OCI-LY7 (cell line): Measurements from ENCODE around the gene ACTR2. TPM values are rescaled to one million over a fixed set of nuclear protein-coding genes. Genes with fewer than 3 reads are reported as not detected.
"Not testable (repeated sequence)": the region's sequence is repeated elsewhere in the genome, so short reads cannot be mapped to it uniquely, and the experiment has no call there.

Experiments used
- BruUV-seq: library from RNA; stranded (reverse); fragments of 400-500 nt; replicated peaks from 2 replicates; lab custom pipeline; 2021; lab: Mats Ljungman, UMichigan
- CTCF ChIA-PET: fragments of 300-600 bp; sonication (Branson Sonifier 250); formaldehyde crosslinking; loops from one replicate; lab custom pipeline; 2022; ENCODE audit warnings: antibody characterized with exemption; ENCODE audit not compliant: unreplicated experiment; lab: Charles Lee
- POLR2A ChIA-PET: fragments of 300-600 bp; sonication (Branson Sonifier 250); formaldehyde crosslinking; loops from one replicate; lab custom pipeline; 2022; ENCODE audit warnings: antibody characterized with exemption; lab: Charles Lee
- DNase-seq: peaks from one replicate; pipeline ENCODE4 v3.0.0-alpha.2; 2015; ENCODE audit warnings: low spot score
- H2AFZ ChIP-seq: fragments of 200-600 bp; sonication (generic), shearing (Covaris generic); 2 replicates; pipeline ENCODE4 v1.6.1; 2014; ENCODE audit warnings: mild to moderate bottlenecking, antibody characterized with exemption, low read length, moderate library complexity
- H3K27ac ChIP-seq: fragments of 200-600 bp; sonication (generic); 2 replicates; pipeline ENCODE4 v1.5.1; 2014; ENCODE audit warnings: mixed run types, low read depth, mild to moderate bottlenecking, moderate library complexity, low read length, inconsistent platforms; ENCODE audit not compliant: poor library complexity, severe bottlenecking
- H3K36me3 ChIP-seq: fragments of 200-600 bp; sonication (generic); 2 replicates; pipeline ENCODE4 v1.6.1; 2014; ENCODE audit warnings: mild to moderate bottlenecking, antibody characterized with exemption, low read length, moderate library complexity, mixed read lengths; ENCODE audit not compliant: insufficient read depth
- H3K4me1 ChIP-seq: fragments of 200-600 bp; sonication (generic); 2 replicates; pipeline ENCODE4 v1.5.1; 2014; ENCODE audit warnings: mild to moderate bottlenecking, low read length; ENCODE audit not compliant: insufficient read depth, poor library complexity, severe bottlenecking
- H3K4me2 ChIP-seq: fragments of 200-600 bp; sonication (generic); 2 replicates; pipeline ENCODE4 v1.6.1; 2014; ENCODE audit warnings: mild to moderate bottlenecking, low read length
- H3K4me3 ChIP-seq: fragments of 200-600 bp; sonication (generic); 2 replicates; pipeline ENCODE4 v1.5.1; 2014; ENCODE audit warnings: mild to moderate bottlenecking, low read depth, low read length; ENCODE audit not compliant: poor library complexity, severe bottlenecking
- H3K79me2 ChIP-seq: fragments of 200-600 bp; sonication (generic); 2 replicates; pipeline ENCODE4 v1.6.1; 2016; ENCODE audit warnings: low read depth, mild to moderate bottlenecking, low read length, moderate library complexity, mixed read lengths; ENCODE audit not compliant: insufficient read depth
- H3K9me2 ChIP-seq: fragments of 200-600 bp; sonication (generic); 2 replicates; pipeline ENCODE4 v1.6.1; 2016; ENCODE audit warnings: mild to moderate bottlenecking, low read length, mixed read lengths; ENCODE audit not compliant: insufficient read depth
- H3K9me3 ChIP-seq: fragments of 200-600 bp; sonication (generic); 2 replicates; pipeline ENCODE4 v1.6.1; 2014; ENCODE audit warnings: mild to moderate bottlenecking, mixed run types, low read length, mixed read lengths
- H4K20me1 ChIP-seq: fragments of 200-600 bp; sonication (generic); 2 replicates; pipeline ENCODE4 v1.6.1; 2014; ENCODE audit warnings: mild to moderate bottlenecking, antibody characterized with exemption, low read length, moderate library complexity, mixed read lengths; ENCODE audit not compliant: insufficient read depth
- CTCF ChIP-seq: fragments of 200-600 bp; sonication (generic); conservative IDR thresholded peaks from 2 replicates; pipeline ENCODE4 v1.5.1; 2014; ENCODE audit warnings: mild to moderate bottlenecking, antibody characterized with exemption, low read length, moderate library complexity, mixed read lengths
- EZH2phosphoT487 ChIP-seq: fragments of 200-600 bp; sonication (generic); IDR thresholded peaks from 2 replicates; pipeline ENCODE4 v1.6.1; 2018; ENCODE audit warnings: low read depth, borderline replicate concordance, mild to moderate bottlenecking, mixed run types, antibody characterized with exemption, low read length, moderate library complexity, mixed read lengths
- intact Hi-C: fragments of 100-400 bp; cut with micrococcal nuclease; formaldehyde crosslinking; loops from one replicate; pipeline ENCODE4 v1.10.0; 2022; ENCODE audit not compliant: unreplicated experiment
- total RNA-seq, 2 experiments: library from RNA; depleted of rRNA in 1 of 2; stranded (reverse); fragments of >200 nt in 1 of 2; shearing (Covaris generic) in 1 of 2; gene quantifications; 2 replicates each; pipeline ENCODE4 v1.2.3, GENCODE V29; 2014 to 2022

ACTR2 gene
- total RNA-seq, 2 experiments from 2014 or later, result 69.0 to 412 TPM

- intact Hi-C loops, result no loop called here
- no peak for DNase-seq
- Histone ChIP-seq H3K4me3 (no peak overlapping the region), H3K27ac (no peak overlapping the region), H4K20me1 (no peaks in the 10 kb centered on the region), H3K79me2 (no peaks in the 10 kb centered on the region), H3K36me3 (peaks cover 7% of the 10 kb centered on the region; the same call in 1 of the 2 replicates), H3K9me2 (no peaks in the 10 kb centered on the region), H2AFZ (no peak overlapping the region), H3K9me3 (no peaks in the 10 kb centered on the region), H3K4me2 (no peak overlapping the region), H3K4me1 (peaks cover 10% of the 10 kb centered on the region)
- BruUV-seq, result no TSS peak
- no peak for TF ChIP-seq EZH2phosphoT487
- TF ChIP-seq CTCF, result no peak
- ChIA-PET POLR2A (interaction anchor here (0.7 to 3.9 kb wide), 2 partner anchors 11 to 61 kb away, joined by 3 to 24 read pairs; partner anchors contain the start of gene ACTR2), CTCF (no interaction called here)
These were observed 11.7 kb upstream of the ACTR2 start for GRCh38 chr2:65215946-65216345.

GRCh38 chr2:65220432-65221131 is 7.0 kb upstream of the ACTR2 start:
- H3K4me3 ChIP-seq, result no peak overlapping the region
- H3K4me2 ChIP-seq, result no peak overlapping the region
- H3K27ac ChIP-seq, result no peak overlapping the region
- no peaks in the 10 kb centered on the region for H3K9me2 ChIP-seq
- BruUV-seq, result no TSS peak
- H3K79me2 ChIP-seq, result peaks cover 6% of the 10 kb centered on the region; the same call in 1 of the 2 replicates
- ChIA-PET CTCF (no interaction called here), POLR2A (interaction anchor here (0.7 kb wide), 2 partner anchors 175 to 196 kb away, joined by 3 to 4 read pairs; no protein-coding TSS in a partner anchor)
- DNase-seq, result no peak
- H3K36me3 ChIP-seq, result peaks cover 14% of the 10 kb centered on the region
- intact Hi-C loops, result no loop called here
- no peak overlapping the region for H2AFZ ChIP-seq
- no peaks in the 10 kb centered on the region for H4K20me1 ChIP-seq
- H3K4me1 ChIP-seq, result no peaks in the 10 kb centered on the region
- TF ChIP-seq CTCF (no peak), EZH2phosphoT487 (no peak)
- no peaks in the 10 kb centered on the region for H3K9me3 ChIP-seq

GRCh38 chr2:65221275-65221674 is 6.4 kb upstream of the ACTR2 start:
- H3K4me1 ChIP-seq, H3K4me2 ChIP-seq, BruUV-seq, H3K4me3 ChIP-seq, H2AFZ ChIP-seq, H3K9me2 ChIP-seq, intact Hi-C loops, DNase-seq, H3K27ac ChIP-seq, H4K20me1 ChIP-seq, CTCF ChIA-PET, H3K9me3 ChIP-seq: not testable (repeated sequence)
- Histone ChIP-seq H3K36me3 (peaks cover 16% of the 10 kb centered on the region), H3K79me2 (peaks cover 13% of the 10 kb centered on the region)
- POLR2A ChIA-PET, result interaction anchor here (1.2 kb wide), 1 partner anchor 10 kb away, joined by 3 read pairs; no protein-coding TSS in a partner anchor
